Measurements from ENCODE around the gene WEE2. TPM values are rescaled to one million over a fixed set of nuclear protein-coding genes. Genes with fewer than 3 reads are reported as not detected.

WEE2 gene
- total RNA-seq (ENCODE audit: low replicate concordance), result not detected in 2 replicates
- long read RNA-seq, partial matches to known transcripts, result 0 of 1 reads
- long read RNA-seq, other reads (novel, unspliced or antisense), result 1 of 1 reads

DNA sequence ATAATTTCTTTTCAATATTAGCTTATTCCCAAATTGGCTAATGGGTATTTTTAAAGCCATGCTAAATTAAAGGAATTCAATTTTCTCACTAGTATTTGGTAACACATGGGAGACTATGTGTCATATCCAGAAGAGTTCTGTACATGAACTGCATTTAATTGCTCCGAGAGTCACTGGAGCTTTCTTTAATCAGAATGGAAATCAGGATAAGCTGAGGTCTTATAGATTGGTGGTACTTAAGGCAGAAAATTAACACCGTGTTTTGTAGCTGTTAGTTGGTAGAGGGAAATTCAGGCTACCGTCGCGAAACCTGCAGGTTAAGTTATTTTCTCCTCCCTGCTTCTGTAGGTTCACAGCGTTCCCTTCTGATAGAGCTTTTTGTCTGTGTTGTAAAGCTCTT lies at the start of gene WEE2:
Gene WEE2 (plus strand): TSS at position 3 of the 400 bp plus-strand sequence. CDS start 406 bp downstream, outside the sequence.
- H3K27ac Mint-ChIP-seq, result no peak within 1 kb of the TSS
- DNase-seq (ENCODE audit: extremely low spot score, unreplicated experiment), result no peak
- H3K36me3 Mint-ChIP-seq, result no peaks in the 10 kb centered on the region
- H3K4me3 Mint-ChIP-seq, result no peak within 1 kb of the TSS
- TF ChIP-seq, protein P1, sequence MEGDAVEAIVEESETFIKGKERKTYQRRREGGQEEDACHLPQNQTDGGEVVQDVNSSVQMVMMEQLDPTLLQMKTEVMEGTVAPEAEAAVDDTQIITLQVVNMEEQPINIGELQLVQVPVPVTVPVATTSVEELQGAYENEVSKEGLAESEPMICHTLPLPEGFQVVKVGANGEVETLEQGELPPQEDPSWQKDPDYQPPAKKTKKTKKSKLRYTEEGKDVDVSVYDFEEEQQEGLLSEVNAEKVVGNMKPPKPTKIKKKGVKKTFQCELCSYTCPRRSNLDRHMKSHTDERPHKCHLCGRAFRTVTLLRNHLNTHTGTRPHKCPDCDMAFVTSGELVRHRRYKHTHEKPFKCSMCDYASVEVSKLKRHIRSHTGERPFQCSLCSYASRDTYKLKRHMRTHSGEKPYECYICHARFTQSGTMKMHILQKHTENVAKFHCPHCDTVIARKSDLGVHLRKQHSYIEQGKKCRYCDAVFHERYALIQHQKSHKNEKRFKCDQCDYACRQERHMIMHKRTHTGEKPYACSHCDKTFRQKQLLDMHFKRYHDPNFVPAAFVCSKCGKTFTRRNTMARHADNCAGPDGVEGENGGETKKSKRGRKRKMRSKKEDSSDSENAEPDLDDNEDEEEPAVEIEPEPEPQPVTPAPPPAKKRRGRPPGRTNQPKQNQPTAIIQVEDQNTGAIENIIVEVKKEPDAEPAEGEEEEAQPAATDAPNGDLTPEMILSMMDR (conservative IDR thresholded peaks at IDR 0.05), result no peak
- H3K27me3 Mint-ChIP-seq, result peaks cover 22% of the 10 kb centered on the region
- no peaks in the 10 kb centered on the region for H3K9me3 Mint-ChIP-seq
- H3K4me1 Mint-ChIP-seq (ENCODE audit: unreplicated experiment), result peaks cover 4% of the 10 kb centered on the region

DNA sequence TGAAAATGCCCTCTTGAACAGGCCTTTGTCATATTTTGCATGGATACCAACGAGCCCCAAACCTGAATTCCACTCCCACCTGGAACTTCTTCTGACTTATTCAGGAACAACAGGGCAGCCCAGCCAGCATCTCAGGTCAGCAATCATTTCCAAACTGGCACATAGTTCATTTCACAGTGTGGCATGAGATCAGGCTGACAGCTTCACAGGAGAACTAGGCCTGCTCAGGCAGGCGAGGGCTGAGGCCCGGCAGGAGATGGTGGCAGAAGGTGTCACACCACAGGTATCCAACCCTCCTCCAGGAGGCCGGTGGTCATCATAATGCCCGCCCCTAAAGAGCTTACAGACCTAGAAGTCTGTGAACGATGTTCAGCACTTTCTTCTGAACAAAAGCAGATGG lies 48.7 kb upstream of the WEE2 start:
- H3K4me3 Mint-ChIP-seq, result no peak overlapping the region
- H3K4me1 Mint-ChIP-seq (ENCODE audit: unreplicated experiment), result peaks cover 2% of the 10 kb centered on the region
- H3K9me3 Mint-ChIP-seq, result no peaks in the 10 kb centered on the region
- H3K27ac Mint-ChIP-seq, result no peak overlapping the region
- H3K36me3 Mint-ChIP-seq, result peaks cover 11% of the 10 kb centered on the region
- no peak for DNase-seq (ENCODE audit: extremely low spot score, unreplicated experiment)
- no peaks in the 10 kb centered on the region for H3K27me3 Mint-ChIP-seq
- TF ChIP-seq, protein P1 (conservative IDR thresholded peaks at IDR 0.05), result no peak

DNA sequence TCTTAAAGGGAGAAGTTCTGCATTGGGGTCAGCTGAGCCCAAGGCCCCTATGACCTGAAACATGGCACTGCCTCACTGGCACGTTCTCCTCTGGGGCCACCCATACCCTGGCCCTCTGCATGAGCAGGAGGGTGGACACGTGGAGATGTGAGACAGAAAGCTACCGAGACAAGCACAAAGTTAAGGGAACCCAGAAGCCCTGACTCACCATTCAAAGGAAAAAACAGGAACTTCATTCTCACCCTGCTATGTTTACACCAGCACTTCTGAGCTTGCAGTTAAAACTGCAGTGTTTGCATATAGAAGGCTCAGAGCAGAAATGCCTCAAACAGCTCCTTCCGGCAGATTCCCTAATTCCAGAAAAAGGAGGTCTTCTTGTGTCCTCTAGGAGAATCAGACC lies 47.9 kb upstream of the WEE2 start:
- Mint-ChIP-seq H3K27me3 (no peaks in the 10 kb centered on the region), H3K36me3 (peaks cover 4% of the 10 kb centered on the region), H3K4me3 (no peak overlapping the region), H3K4me1 (ENCODE audit: unreplicated experiment) (no peaks in the 10 kb centered on the region), H3K27ac (no peak overlapping the region), H3K9me3 (no peaks in the 10 kb centered on the region)
- TF ChIP-seq, protein P1 (conservative IDR thresholded peaks at IDR 0.05), result no peak
- no peak for DNase-seq (ENCODE audit: extremely low spot score, unreplicated experiment)

DNA sequence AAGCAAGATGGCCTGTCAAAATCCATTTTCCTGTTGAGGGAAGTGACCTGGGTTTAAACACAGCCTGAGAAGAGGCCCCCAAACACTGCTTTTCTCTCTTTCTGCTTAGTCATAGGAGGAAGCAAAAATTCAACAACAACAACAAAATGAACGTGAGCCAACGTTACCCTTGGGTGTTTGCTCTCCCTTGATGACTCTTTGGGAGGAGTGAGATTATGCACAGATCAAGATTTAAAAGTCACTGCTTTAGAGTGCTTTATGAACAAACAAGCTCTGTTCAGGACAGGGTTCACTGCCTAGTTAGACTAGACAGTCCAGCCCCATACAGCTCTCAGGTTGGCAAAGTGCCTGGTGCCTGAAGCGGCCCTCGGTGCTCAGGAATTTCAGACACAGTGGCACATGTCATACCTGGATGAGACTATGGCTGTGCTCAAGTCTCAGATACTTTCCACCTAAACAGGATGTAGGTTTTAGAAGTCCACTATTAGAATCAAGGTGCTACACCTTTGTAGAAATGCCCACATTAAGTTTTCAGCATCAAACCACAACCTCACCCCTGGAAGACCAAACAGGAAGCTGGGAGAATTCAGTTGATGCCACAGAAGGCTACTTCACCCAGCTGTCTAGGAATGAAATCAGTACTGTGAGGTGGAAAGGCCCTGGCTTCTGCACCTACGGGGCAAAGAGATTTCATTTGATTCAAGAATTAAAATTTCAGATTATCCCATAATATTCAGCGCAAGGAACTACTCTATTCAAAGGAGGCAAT lies 44.9 kb upstream of the WEE2 start:
- Mint-ChIP-seq H3K9me3 (no peaks in the 10 kb centered on the region), H3K27ac (no peak overlapping the region), H3K27me3 (no peaks in the 10 kb centered on the region), H3K36me3 (peaks cover 11% of the 10 kb centered on the region), H3K4me3 (no peak overlapping the region), H3K4me1 (ENCODE audit: unreplicated experiment) (no peaks in the 10 kb centered on the region)
- TF ChIP-seq, protein P1 (conservative IDR thresholded peaks at IDR 0.05), result no peak
- no peak for DNase-seq (ENCODE audit: extremely low spot score, unreplicated experiment)

DNA sequence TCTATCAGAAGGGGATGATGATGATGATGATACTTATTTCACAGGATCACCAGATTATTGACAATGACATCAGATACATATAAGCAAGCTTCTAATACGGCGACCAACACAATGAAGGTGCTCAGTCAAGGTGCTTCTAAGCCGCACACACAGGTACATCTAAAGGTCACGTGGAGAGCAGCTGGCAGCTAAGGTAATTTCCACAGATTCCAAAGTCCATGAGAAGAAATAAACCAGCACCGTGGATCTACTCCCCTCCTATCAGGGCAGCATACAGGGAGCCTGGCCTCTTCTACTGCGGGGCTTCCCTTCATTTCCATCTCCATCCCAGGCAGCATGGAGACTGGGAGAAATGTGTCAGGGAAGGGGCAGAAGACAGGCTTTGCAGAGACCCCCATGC lies 43.7 kb upstream of the WEE2 start:
- no peak overlapping the region for H3K4me3 Mint-ChIP-seq
- H3K36me3 Mint-ChIP-seq, result peaks cover 14% of the 10 kb centered on the region
- no peak for DNase-seq (ENCODE audit: extremely low spot score, unreplicated experiment)
- H3K27ac Mint-ChIP-seq, result peak overlapping the region; percentile 41
- H3K4me1 Mint-ChIP-seq (ENCODE audit: unreplicated experiment), result no peaks in the 10 kb centered on the region
- H3K27me3 Mint-ChIP-seq, result no peaks in the 10 kb centered on the region
- H3K9me3 Mint-ChIP-seq, result no peaks in the 10 kb centered on the region
- TF ChIP-seq, protein P1 (conservative IDR thresholded peaks at IDR 0.05), result no peak
